ENCODE measurements around the gene CCDC12. TPM values are rescaled to one million over a fixed set of nuclear protein-coding genes. Genes with fewer than 3 reads are reported as not detected.

Gene CCDC12
- 10 to 100 TPM; 33.2 to 77.0 (median 66.7) TPM for total RNA-seq
- 100 to 1,000 TPM in 2 of 3 donors, 10 to 100 TPM in 1; 72.0 to 145 (median 122) TPM for polyA plus RNA-seq
- long read RNA-seq, donor 1, transcript CCDC12-211 (1 exons, 2,412 nt) = major isoform, 10 of 43 reads
- long read RNA-seq, donor 1, partial matches to known transcripts = 32 of 43 reads
- long read RNA-seq, donor 1, other reads (novel, unspliced or antisense) = 0 of 43 reads
- long read RNA-seq, donor 2, transcript CCDC12-211 (1 exons, 2,412 nt) = major isoform, 13 of 31 reads
- long read RNA-seq, donor 2, partial matches to known transcripts = 18 of 31 reads
- long read RNA-seq, donor 2, other reads (novel, unspliced or antisense) = 0 of 31 reads
- long read RNA-seq, donor 3, transcript CCDC12-211 (1 exons, 2,412 nt) = major isoform, 11 of 27 reads
- long read RNA-seq, donor 3, partial matches to known transcripts = 11 of 27 reads
- long read RNA-seq, donor 3, other reads (novel, unspliced or antisense) = 0 of 27 reads
- long read RNA-seq, donor 4, partial matches to known transcripts = 36 of 49 reads
- long read RNA-seq, donor 4, other reads (novel, unspliced or antisense) = 12 of 49 reads
- long read RNA-seq, donor 5, partial matches to known transcripts = 48 of 62 reads
- long read RNA-seq, donor 5, other reads (novel, unspliced or antisense) = 13 of 62 reads
- long read RNA-seq, donor 6, partial matches to known transcripts = 18 of 29 reads
- long read RNA-seq, donor 6, other reads (novel, unspliced or antisense) = 11 of 29 reads
- long read RNA-seq, donor 7, transcript CCDC12-211 (1 exons, 2,412 nt) = major isoform, 6 of 18 reads
- long read RNA-seq, donor 7, partial matches to known transcripts = 12 of 18 reads
- long read RNA-seq, donor 7, other reads (novel, unspliced or antisense) = 0 of 18 reads
- long read RNA-seq, donor 8, transcript CCDC12-211 (1 exons, 2,412 nt) = major isoform, 9 of 65 reads
- long read RNA-seq, donor 8, partial matches to known transcripts = 52 of 65 reads
- long read RNA-seq, donor 8, other reads (novel, unspliced or antisense) = 0 of 65 reads
- long read RNA-seq, donor 9, transcript CCDC12-211 (1 exons, 2,412 nt) = major isoform, 13 of 25 reads
- long read RNA-seq, donor 9, partial matches to known transcripts = 11 of 25 reads
- long read RNA-seq, donor 9, other reads (novel, unspliced or antisense) = 0 of 25 reads
- long read RNA-seq, donor 10, partial matches to known transcripts = 25 of 28 reads
- long read RNA-seq, donor 10, other reads (novel, unspliced or antisense) = 0 of 28 reads

- H3K27me3 ChIP-seq = no peaks in the 10 kb centered on the region
- 0 to 1% (median 0%) methylated on average over 37 to 64 of the region's 64 CpGs for WGBS, 4 donors
- H3K27ac ChIP-seq = peak within 1 kb of the TSS; percentile 86 to 93 (median 90)
- peak; percentile 53 to 89 for TF ChIP-seq POLR2A (IDR thresholded peaks at IDR 0.05)
- TF ChIP-seq CTCF (IDR thresholded peaks at IDR 0.05) = no peak
- peaks cover 21 to 52% of the 10 kb centered on the region in 2 donors for H3K4me1 ChIP-seq (replicated peaks in 1 of 2)
- intact Hi-C loops (cut with DNase I) = no loop called here
- peak within 1 kb of the TSS; percentile 42 to 90 (median 70) for H3K4me3 ChIP-seq
- H3K9me3 ChIP-seq (replicated peaks in 1 of 3) = no peaks in the 10 kb centered on the region
- H3K36me3 ChIP-seq (replicated peaks in 1 of 2) = no peaks in the 10 kb centered on the region
- peak; percentile 95 to 99 (median 98) for DNase-seq
Measured at GRCh38 chr3:46976326-46977190, at the start of gene CCDC12. TSS of gene CCDC12 (minus strand) at chr3:46976745. CDS start at chr3:46976732, 13 bp downstream.

GRCh38 chr3:47024932-47025331 lies 48.4 kb upstream of the CCDC12 start:
- Histone ChIP-seq H3K4me3 (no peak overlapping the region), H3K36me3 (replicated peaks in 1 of 2) (peaks cover 0 to 5% of the 10 kb centered on the region in 2 donors), H3K4me1 (replicated peaks in 1 of 2) (peaks cover 0 to 25% of the 10 kb centered on the region in 2 donors), H3K9me3 (replicated peaks in 1 of 3) (no peaks in the 10 kb centered on the region), H3K27me3 (no peaks in the 10 kb centered on the region), H3K27ac (no peak overlapping the region)
- intact Hi-C loops (cut with DNase I) = no loop called here
- no peak for DNase-seq
- no peak for TF ChIP-seq CTCF (IDR thresholded peaks at IDR 0.05)
- no peak for TF ChIP-seq POLR2A (IDR thresholded peaks at IDR 0.05)

GRCh38 chr3:47022641-47023071 lies 46.1 kb upstream of the CCDC12 start:
- no peaks in the 10 kb centered on the region for H3K27me3 ChIP-seq
- peaks cover 0 to 22% of the 10 kb centered on the region in 2 donors for H3K36me3 ChIP-seq (replicated peaks in 1 of 2)
- H3K9me3 ChIP-seq (replicated peaks in 1 of 3) = no peaks in the 10 kb centered on the region
- peak in 5 of 7 donors; percentile 35 to 74 (median 61) for DNase-seq
- no peak overlapping the region for H3K4me3 ChIP-seq
- H3K27ac ChIP-seq = peak overlapping the region in 3 of 5 donors; percentile 0 to 29 (median 21)
- WGBS, 4 donors = 14 to 57% (median 28%) methylated on average over 1 of the region's 1 CpG
- peaks cover 0 to 25% of the 10 kb centered on the region in 2 donors for H3K4me1 ChIP-seq (replicated peaks in 1 of 2)
- no peak for TF ChIP-seq CTCF (IDR thresholded peaks at IDR 0.05)
- intact Hi-C loops (cut with DNase I) = no loop called here

Data from adrenal gland (tissue), 19 donors.